Retinal pigment epithelial cell (primary cell): Measurements from ENCODE around the gene ZDHHC3.
A peak's percentile ranks its signal among the peaks of the same experiment; 100 is the strongest.

Experiments used
- DNase-seq: peaks from one replicate; pipeline ENCODE4 v3.0.0-alpha.2; 2010; ENCODE audit warnings: low read depth
- H3K4me3 ChIP-seq: 2 replicates; pipeline ENCODE4 v1.5.1; 2011; ENCODE audit warnings: mild to moderate bottlenecking, low read length, control low read depth, moderate library complexity
- CTCF ChIP-seq: conservative IDR thresholded peaks from 2 replicates; pipeline ENCODE4 v1.5.1; 2011; ENCODE audit warnings: low read depth, low read length, control low read depth, inconsistent platforms

ZDHHC3 gene

GRCh38 chr3:44981220-44981619 is 5.2 kb upstream of the ZDHHC3 start:
- no peak for TF ChIP-seq CTCF
- H3K4me3 ChIP-seq: no peak overlapping the region
- DNase-seq: no peak

GRCh38 chr3:44974416-44974815 is 1.6 kb downstream of the ZDHHC3 start:
- DNase-seq: no peak
- peak overlapping the region; percentile 98 for H3K4me3 ChIP-seq
- no peak for TF ChIP-seq CTCF

- TF ChIP-seq CTCF: no peak
- no peak overlapping the region for H3K4me3 ChIP-seq
- no peak for DNase-seq
Observed at GRCh38 chr3:44970926-44971490, 5.0 kb downstream of the ZDHHC3 start.

GRCh38 chr3:44969828-44970179 is 6.2 kb downstream of the ZDHHC3 start:
- no peak for DNase-seq
- H3K4me3 ChIP-seq: no peak overlapping the region
- no peak for TF ChIP-seq CTCF

- no peak overlapping the region for H3K4me3 ChIP-seq
- TF ChIP-seq CTCF: no peak
- DNase-seq: no peak
Observed at GRCh38 chr3:44969154-44969827, 6.7 kb downstream of the ZDHHC3 start.

- TF ChIP-seq CTCF: no peak
- no peak overlapping the region for H3K4me3 ChIP-seq
- no peak for DNase-seq
Observed at GRCh38 chr3:44968447-44968858, 7.5 kb downstream of the ZDHHC3 start.

GRCh38 chr3:44966795-44967278 is 9.1 kb downstream of the ZDHHC3 start:
- no peak for TF ChIP-seq CTCF
- no peak for DNase-seq
- H3K4me3 ChIP-seq: no peak overlapping the region
